ENCODE data around the gene KRTAP29-1. TPM values are rescaled to one million over a fixed set of nuclear protein-coding genes. Genes with fewer than 3 reads are reported as not detected.
A peak's percentile ranks its signal among the peaks of the same experiment; 100 is the strongest.

The KRTAP29-1 gene
- total and polyA plus RNA-seq, 11 donors, result not detected

DNA sequence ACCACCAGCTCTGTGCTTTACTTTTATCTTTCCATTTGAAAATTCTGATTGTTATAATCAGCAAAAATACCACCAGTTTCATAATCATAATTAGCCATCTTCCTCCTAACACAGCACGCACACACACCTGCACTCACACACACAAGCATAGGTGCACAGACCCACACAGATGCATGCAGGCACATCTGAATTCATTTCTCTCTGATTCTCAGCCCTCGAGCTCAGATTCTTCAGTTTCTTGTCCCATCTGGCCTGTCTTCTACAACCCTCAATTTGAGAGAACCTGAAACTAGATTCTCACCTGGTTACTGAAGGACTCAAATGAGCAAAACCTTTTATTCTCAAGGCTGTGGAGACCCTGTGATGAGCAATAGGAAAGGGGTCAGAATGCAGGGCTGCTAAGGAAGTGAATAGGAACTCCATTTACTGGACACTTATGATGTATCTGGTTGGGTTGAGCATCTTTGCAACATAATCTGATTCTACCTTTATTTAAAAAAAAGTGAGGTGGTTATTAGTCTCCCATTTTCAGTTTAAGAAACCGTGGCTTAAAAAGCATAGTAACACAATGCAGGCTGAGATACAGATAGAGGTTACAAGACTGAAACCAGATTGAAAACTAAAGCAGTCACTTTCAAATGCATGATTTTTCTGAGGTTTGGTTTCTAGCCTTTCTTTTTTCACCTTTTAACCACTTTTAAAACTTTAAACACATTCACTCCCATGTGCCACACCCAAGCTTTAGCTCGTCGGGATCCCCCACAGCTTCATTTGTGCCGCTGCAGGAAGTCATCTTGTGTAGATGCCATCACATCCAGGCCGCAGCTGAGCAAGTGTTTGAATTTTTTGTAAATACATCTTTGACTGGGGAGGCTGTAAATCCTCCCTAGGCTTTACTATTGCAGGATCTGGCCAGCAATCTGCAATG is 38.5 kb upstream of the KRTAP29-1 start:
- Histone ChIP-seq H3K36me3 (no peaks in the 10 kb centered on the region), H3K4me3 (no peak overlapping the region), H3K27ac (peak overlapping the region in 1 of 12 donors; percentile 67), H3K4me1 (peaks cover 0 to 25% (median 0%) of the 10 kb centered on the region in 12 donors), H3K9me3 (peaks cover 0 to 10% (median 0%) of the 10 kb centered on the region in 12 donors), H3K27me3 (no peaks in the 10 kb centered on the region)
- WGBS, 4 donors, result 74 to 79% (median 76%) methylated on average over 7 of the region's 7 CpGs
- TF ChIP-seq, protein P1, sequence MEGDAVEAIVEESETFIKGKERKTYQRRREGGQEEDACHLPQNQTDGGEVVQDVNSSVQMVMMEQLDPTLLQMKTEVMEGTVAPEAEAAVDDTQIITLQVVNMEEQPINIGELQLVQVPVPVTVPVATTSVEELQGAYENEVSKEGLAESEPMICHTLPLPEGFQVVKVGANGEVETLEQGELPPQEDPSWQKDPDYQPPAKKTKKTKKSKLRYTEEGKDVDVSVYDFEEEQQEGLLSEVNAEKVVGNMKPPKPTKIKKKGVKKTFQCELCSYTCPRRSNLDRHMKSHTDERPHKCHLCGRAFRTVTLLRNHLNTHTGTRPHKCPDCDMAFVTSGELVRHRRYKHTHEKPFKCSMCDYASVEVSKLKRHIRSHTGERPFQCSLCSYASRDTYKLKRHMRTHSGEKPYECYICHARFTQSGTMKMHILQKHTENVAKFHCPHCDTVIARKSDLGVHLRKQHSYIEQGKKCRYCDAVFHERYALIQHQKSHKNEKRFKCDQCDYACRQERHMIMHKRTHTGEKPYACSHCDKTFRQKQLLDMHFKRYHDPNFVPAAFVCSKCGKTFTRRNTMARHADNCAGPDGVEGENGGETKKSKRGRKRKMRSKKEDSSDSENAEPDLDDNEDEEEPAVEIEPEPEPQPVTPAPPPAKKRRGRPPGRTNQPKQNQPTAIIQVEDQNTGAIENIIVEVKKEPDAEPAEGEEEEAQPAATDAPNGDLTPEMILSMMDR (IDR thresholded peaks at IDR 0.05), result no peak
- TF ChIP-seq POLR2A (IDR thresholded peaks at IDR 0.05), result no peak
- intact Hi-C loops (cut with DNase I), result no loop called here
- no peak for ATAC-seq
- DNase-seq, result no peak

DNA sequence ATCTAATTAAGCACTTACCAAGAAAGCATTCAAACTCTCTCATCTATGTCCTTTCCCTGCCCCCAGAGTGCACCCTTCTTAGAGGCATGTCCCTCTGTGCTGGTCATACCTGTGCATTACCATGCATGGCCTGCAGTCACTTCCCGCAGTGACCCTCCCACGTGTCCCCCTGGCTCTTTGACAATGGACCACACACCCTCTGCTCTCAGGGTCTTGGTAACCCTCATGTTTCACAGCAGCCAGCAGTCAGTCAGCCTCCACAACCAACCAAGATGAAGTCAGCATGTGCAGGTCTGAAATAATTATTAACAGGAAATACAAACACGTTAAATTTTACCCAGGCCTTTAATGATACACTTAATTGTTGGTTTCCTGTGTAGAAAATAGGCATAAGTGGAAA is 37.8 kb upstream of the KRTAP29-1 start:
- WGBS, 4 donors, result 42 to 53% (median 51%) methylated on average over 3 of the region's 3 CpGs
- Histone ChIP-seq H3K27me3 (peaks cover 0 to under 1% (median 0%) of the 10 kb centered on the region in 9 donors), H3K27ac (peak overlapping the region in 1 of 12 donors; percentile 67), H3K4me3 (no peak overlapping the region), H3K4me1 (peaks cover 0 to 25% (median 0%) of the 10 kb centered on the region in 12 donors), H3K36me3 (no peaks in the 10 kb centered on the region), H3K9me3 (peaks cover 0 to 10% (median 0%) of the 10 kb centered on the region in 12 donors)
- DNase-seq (no peak), ATAC-seq (no peak)
- no peak for TF ChIP-seq POLR2A (IDR thresholded peaks at IDR 0.05)
- TF ChIP-seq, protein P1 (IDR thresholded peaks at IDR 0.05), result no peak
- intact Hi-C loops (cut with DNase I), result no loop called here

DNA sequence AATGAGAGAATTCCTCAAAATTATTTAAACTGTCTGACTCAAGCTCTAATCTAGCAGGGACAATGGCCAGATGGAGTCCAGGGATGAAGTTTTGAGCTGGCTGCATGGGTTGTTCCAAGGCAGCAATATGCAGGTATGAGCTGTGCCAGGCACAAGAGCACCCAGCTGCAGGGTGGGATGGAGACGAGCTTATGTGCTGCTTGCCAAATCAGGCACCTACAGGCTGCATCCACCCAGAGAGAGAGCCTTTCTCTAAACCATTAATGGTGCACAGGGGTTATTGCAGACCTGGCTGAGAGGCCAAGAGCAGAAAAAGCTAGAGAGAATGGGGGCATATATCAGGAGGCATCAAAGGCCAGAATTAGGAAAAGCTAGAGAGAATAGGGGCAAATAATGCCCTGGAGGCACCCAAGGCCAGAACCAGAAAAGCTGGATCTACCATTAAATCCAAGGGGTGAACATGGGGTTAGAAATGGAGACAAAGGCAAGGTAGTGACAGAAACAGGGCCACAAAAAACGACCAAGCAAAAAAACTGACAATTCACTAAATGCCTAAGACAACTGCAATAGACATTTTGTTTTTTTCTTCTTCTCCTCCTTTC is 37.0 kb upstream of the KRTAP29-1 start:
- 48 to 59% (median 58%) methylated on average over 2 of the region's 2 CpGs for whole genome bisulfite sequencing, 4 donors
- Histone ChIP-seq H3K4me1 (peaks cover 0 to 25% (median 0%) of the 10 kb centered on the region in 12 donors), H3K27me3 (peaks cover 0 to 5% (median 0%) of the 10 kb centered on the region in 9 donors), H3K9me3 (peaks cover 0 to 10% (median 0%) of the 10 kb centered on the region in 12 donors), H3K27ac (peak overlapping the region in 1 of 12 donors; percentile 67), H3K36me3 (no peaks in the 10 kb centered on the region), H3K4me3 (no peak overlapping the region)
- ATAC-seq, result no peak
- no peak for TF ChIP-seq POLR2A (IDR thresholded peaks at IDR 0.05)
- TF ChIP-seq, protein P1 (IDR thresholded peaks at IDR 0.05), result no peak
- DNase-seq, result no peak
- intact Hi-C loops (cut with DNase I), result no loop called here

DNA sequence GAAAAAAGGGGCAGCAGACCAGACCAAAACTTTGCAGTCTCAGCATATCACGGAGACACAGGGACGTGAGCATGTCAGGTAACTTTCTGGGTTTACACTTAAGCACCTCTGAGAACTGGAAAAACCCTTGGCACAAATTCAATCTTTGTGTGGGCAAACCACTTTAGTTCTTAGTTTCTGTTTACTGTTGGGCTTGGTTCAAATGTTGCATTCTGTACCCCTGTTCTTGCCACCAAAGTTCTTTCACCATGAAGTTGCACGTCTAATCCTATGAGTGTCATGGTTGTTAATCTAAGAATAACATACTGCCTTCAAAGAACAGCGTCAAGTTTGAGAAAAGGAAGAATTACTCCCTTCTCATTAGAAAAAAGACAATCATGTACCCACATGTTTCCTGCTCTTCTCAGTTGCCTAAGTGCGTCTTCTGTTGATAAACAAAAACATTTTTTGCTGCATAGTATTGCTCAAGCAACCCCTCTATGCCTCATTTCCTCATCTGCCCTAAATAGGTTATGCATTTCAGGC is 36.4 kb upstream of the KRTAP29-1 start:
- Histone ChIP-seq H3K9me3 (peaks cover 0 to 10% (median 0%) of the 10 kb centered on the region in 12 donors), H3K4me3 (no peak overlapping the region), H3K4me1 (peaks cover 0 to 25% (median 0%) of the 10 kb centered on the region in 12 donors), H3K36me3 (no peaks in the 10 kb centered on the region), H3K27ac (peak overlapping the region in 1 of 12 donors; percentile 67), H3K27me3 (peaks cover 0 to 6% (median 0%) of the 10 kb centered on the region in 9 donors)
- intact Hi-C loops (cut with DNase I), result no loop called here
- TF ChIP-seq, protein P1 (IDR thresholded peaks at IDR 0.05), result no peak
- TF ChIP-seq POLR2A (IDR thresholded peaks at IDR 0.05), result no peak
- 51 to 63% (median 55%) methylated on average over 5 of the region's 5 CpGs for WGBS, 4 donors
- ATAC-seq, result no peak
- DNase-seq, result no peak
